ENCODE results near the gene CCDC191.

CCDC191 gene

GRCh38 chr3:113981803-113982202 lies 74.5 kb downstream of the CCDC191 start:
- Histone ChIP-seq H3K9ac (ENCODE audit: low read length) (no peak overlapping the region), H3K27ac (ENCODE audit: low read depth, low read length) (no peak overlapping the region), H3K36me3 (ENCODE audit: low read length) (no peaks in the 10 kb centered on the region), H3K9me2 (replicated peaks; ENCODE audit: insufficient read depth, low read length) (no peaks in the 10 kb centered on the region), H3K4me2 (ENCODE audit: low read depth, low read length, poor library complexity, severe bottlenecking) (no peak overlapping the region), H4K20me1 (ENCODE audit: low read depth, low read length) (no peaks in the 10 kb centered on the region), H2AFZ (ENCODE audit: low read depth, low read length, severe bottlenecking) (no peak overlapping the region), H3F3A (ENCODE audit: insufficient read depth) (no peaks in the 10 kb centered on the region), H3K27me3 (ENCODE audit: low read length) (no peaks in the 10 kb centered on the region), H3K79me2 (ENCODE audit: insufficient read depth, low read length) (no peaks in the 10 kb centered on the region), H3K4me3 (ENCODE audit: insufficient read depth, low read length, poor library complexity, severe bottlenecking) (no peak overlapping the region), H3K9me3 (ENCODE audit: insufficient read depth, low read length) (no peaks in the 10 kb centered on the region)
- TF ChIP-seq EZH2phosphoT487 (conservative IDR thresholded peaks at IDR 0.05; ENCODE audit: low read length) (no peak), CTCF (IDR thresholded peaks at IDR 0.05; ENCODE audit: insufficient read depth, low read length, poor library complexity, severe bottlenecking) (no peak)

- Histone ChIP-seq H3K9me2 (replicated peaks; ENCODE audit: insufficient read depth, low read length) (no peaks in the 10 kb centered on the region), H3K4me2 (ENCODE audit: low read depth, low read length, poor library complexity, severe bottlenecking) (no peak overlapping the region), H3K27me3 (ENCODE audit: low read length) (no peaks in the 10 kb centered on the region), H3K9me3 (ENCODE audit: insufficient read depth, low read length) (no peaks in the 10 kb centered on the region), H3K4me3 (ENCODE audit: insufficient read depth, low read length, poor library complexity, severe bottlenecking) (no peak overlapping the region), H3F3A (ENCODE audit: insufficient read depth) (no peaks in the 10 kb centered on the region), H3K36me3 (ENCODE audit: low read length) (no peaks in the 10 kb centered on the region), H2AFZ (ENCODE audit: low read depth, low read length, severe bottlenecking) (no peak overlapping the region), H4K20me1 (ENCODE audit: low read depth, low read length) (no peaks in the 10 kb centered on the region), H3K9ac (ENCODE audit: low read length) (no peak overlapping the region), H3K27ac (ENCODE audit: low read depth, low read length) (no peak overlapping the region), H3K79me2 (ENCODE audit: insufficient read depth, low read length) (no peaks in the 10 kb centered on the region)
- TF ChIP-seq CTCF (IDR thresholded peaks at IDR 0.05; ENCODE audit: insufficient read depth, low read length, poor library complexity, severe bottlenecking) (no peak), EZH2phosphoT487 (conservative IDR thresholded peaks at IDR 0.05; ENCODE audit: low read length) (no peak)
These were observed 76.4 kb downstream of the CCDC191 start for GRCh38 chr3:113979916-113980315.

GRCh38 chr3:113977822-113978221 lies 78.5 kb downstream of the CCDC191 start:
- Histone ChIP-seq H3K9ac (ENCODE audit: low read length) (no peak overlapping the region), H3K27ac (ENCODE audit: low read depth, low read length) (no peak overlapping the region), H3K27me3 (ENCODE audit: low read length) (no peaks in the 10 kb centered on the region), H4K20me1 (ENCODE audit: low read depth, low read length) (no peaks in the 10 kb centered on the region), H3K4me3 (ENCODE audit: insufficient read depth, low read length, poor library complexity, severe bottlenecking) (no peak overlapping the region), H3K9me3 (ENCODE audit: insufficient read depth, low read length) (0 out of 2 replicates have a peak, but pooled peaks cover 1% of the 10 kb centered on the region), H3K9me2 (replicated peaks; ENCODE audit: insufficient read depth, low read length) (no peaks in the 10 kb centered on the region), H3K4me2 (ENCODE audit: low read depth, low read length, poor library complexity, severe bottlenecking) (no peak overlapping the region), H2AFZ (ENCODE audit: low read depth, low read length, severe bottlenecking) (no peak overlapping the region), H3K79me2 (ENCODE audit: insufficient read depth, low read length) (no peaks in the 10 kb centered on the region), H3F3A (ENCODE audit: insufficient read depth) (no peaks in the 10 kb centered on the region), H3K36me3 (ENCODE audit: low read length) (peaks cover 11% of the 10 kb centered on the region)
- TF ChIP-seq CTCF (IDR thresholded peaks at IDR 0.05; ENCODE audit: insufficient read depth, low read length, poor library complexity, severe bottlenecking) = no peak
- no peak for TF ChIP-seq EZH2phosphoT487 (conservative IDR thresholded peaks at IDR 0.05; ENCODE audit: low read length)
